Uterus (tissue), 4 donors: ENCODE data around the gene VSTM4. TPM values are rescaled to one million over a fixed set of nuclear protein-coding genes. Genes with fewer than 3 reads are reported as not detected.

ENCODE experiments used
- DNase-seq, 2 donors: peaks; one replicate each; pipeline ENCODE4 v3.0.0-alpha.2; 2019 to 2020
- H3K27ac ChIP-seq, 2 donors: fragments of 200-600 bp; sonication (generic); 1 replicate in 1 of 2; 2 replicates in 1 of 2; pipeline ENCODE4 v1.5.1; 2016 to 2018
- H3K27me3 ChIP-seq, 2 donors: fragments of 200-600 bp; sonication (generic); one replicate each; pipeline ENCODE4 v1.5.1; 2018 to 2019; ENCODE audit warnings: control low read depth in 1 of 2
- H3K36me3 ChIP-seq, 2 donors: fragments of 200-600 bp; sonication (generic); one replicate each; pipeline ENCODE4 v1.5.1; 2019; ENCODE audit warnings: control low read depth in 1 of 2
- H3K4me1 ChIP-seq, 2 donors: fragments of 200-600 bp; sonication (generic); one replicate each; pipeline ENCODE4 v1.5.1; 2018 to 2019; ENCODE audit warnings: control low read depth in 1 of 2
- H3K4me3 ChIP-seq, 2 donors: fragments of 200-600 bp; sonication (generic); 1 replicate in 1 of 2; 2 replicates in 1 of 2; pipeline ENCODE4 v1.5.1; 2018 to 2019; ENCODE audit warnings: mild to moderate bottlenecking in 1 of 2
- H3K9me3 ChIP-seq, 2 donors: fragments of 200-600 bp; sonication (generic); one replicate each; pipeline ENCODE4 v1.5.1; 2019; ENCODE audit warnings: control low read depth in 1 of 2
- POLR2A ChIP-seq, 2 donors: fragments of 450-650 bp; IDR thresholded peaks; one replicate each; pipeline ENCODE4 v1.6.1; 2016; ENCODE audit warnings: antibody characterized with exemption in 2 of 2, mild to moderate bottlenecking in 1 of 2, moderate library complexity in 1 of 2
- intact Hi-C: fragments of 100-400 bp; cut with DNase I; formaldehyde crosslinking; loops from one replicate; pipeline ENCODE4 v1.15.1; 2023; ENCODE audit warnings: low total_unique reads
- total RNA-seq, 4 donors: library from RNA; depleted of rRNA in 3 of 4; stranded (reverse); fragments of >200 nt in 3 of 4; gene quantifications; one replicate each; pipeline versions ENCODE4 v1.1.0 to v1.2.4, GENCODE V29; 2014 to 2023
- TF ChIP-seq, protein P1 (sequence below), 4 experiments: fragments of 200-600 bp in 2 of 4; fragments of 450-650 bp in 2 of 4; sonication (generic) in 2 of 4; IDR thresholded peaks; one replicate each; pipeline ENCODE4 v1.5.1; 2016 to 2019; ENCODE audit warnings: antibody characterized with exemption in 4 of 4, mild to moderate bottlenecking in 2 of 4, moderate library complexity in 1 of 4
- donor health status: DM: yes; HTN: yes; CAD: no.

VSTM4 gene
- total RNA-seq, 4 donors from 2014 or later = 10.3 to 46.6 (median 19.3) TPM

DNA sequence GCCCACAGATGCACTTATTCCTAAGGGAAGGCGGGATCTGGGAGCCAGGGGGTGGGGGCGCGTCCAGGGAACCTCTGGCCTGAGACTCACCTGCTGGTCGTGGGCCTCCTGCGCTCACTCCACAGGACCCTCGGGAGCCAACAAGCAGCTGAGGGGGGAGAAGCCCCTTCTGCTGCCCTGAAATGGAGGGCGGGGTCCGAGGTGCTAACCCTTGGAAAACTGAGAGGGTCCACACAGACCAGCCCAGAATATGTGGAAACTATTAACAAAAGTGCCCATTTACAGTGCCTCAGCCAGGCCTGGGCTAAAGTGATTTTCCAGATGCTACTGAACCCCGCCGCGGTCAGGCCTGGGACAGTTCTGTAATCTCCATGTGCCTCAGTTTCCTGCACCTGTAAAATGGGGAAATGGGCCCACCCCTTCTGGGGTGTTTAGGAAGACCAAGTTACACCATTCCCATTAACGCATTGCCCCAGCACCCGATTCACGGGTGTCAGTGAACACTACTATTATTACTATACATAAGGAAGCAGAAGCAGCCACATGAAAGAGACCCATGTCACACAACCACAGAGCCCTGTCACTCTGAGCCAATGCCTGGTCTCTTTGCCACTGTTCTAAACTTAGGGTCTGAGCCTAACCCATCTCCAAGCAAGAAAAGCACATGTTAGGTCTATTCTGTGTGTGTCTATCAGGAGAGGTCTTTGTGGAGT is 630 bp upstream of the VSTM4 start:
- TF ChIP-seq, protein P1, sequence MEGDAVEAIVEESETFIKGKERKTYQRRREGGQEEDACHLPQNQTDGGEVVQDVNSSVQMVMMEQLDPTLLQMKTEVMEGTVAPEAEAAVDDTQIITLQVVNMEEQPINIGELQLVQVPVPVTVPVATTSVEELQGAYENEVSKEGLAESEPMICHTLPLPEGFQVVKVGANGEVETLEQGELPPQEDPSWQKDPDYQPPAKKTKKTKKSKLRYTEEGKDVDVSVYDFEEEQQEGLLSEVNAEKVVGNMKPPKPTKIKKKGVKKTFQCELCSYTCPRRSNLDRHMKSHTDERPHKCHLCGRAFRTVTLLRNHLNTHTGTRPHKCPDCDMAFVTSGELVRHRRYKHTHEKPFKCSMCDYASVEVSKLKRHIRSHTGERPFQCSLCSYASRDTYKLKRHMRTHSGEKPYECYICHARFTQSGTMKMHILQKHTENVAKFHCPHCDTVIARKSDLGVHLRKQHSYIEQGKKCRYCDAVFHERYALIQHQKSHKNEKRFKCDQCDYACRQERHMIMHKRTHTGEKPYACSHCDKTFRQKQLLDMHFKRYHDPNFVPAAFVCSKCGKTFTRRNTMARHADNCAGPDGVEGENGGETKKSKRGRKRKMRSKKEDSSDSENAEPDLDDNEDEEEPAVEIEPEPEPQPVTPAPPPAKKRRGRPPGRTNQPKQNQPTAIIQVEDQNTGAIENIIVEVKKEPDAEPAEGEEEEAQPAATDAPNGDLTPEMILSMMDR (IDR thresholded peaks at IDR 0.05) = no peak
- TF ChIP-seq POLR2A (IDR thresholded peaks at IDR 0.05) = no peak
- Histone ChIP-seq H3K27ac (peak overlapping the region; percentile 63 to 87), H3K4me1 (no peaks in the 10 kb centered on the region), H3K27me3 (no peaks in the 10 kb centered on the region), H3K4me3 (peak overlapping the region in 1 of 2 donors; percentile 38), H3K36me3 (no peaks in the 10 kb centered on the region), H3K9me3 (no peaks in the 10 kb centered on the region)
- intact Hi-C loops = no loop called here
- DNase-seq = no peak

DNA sequence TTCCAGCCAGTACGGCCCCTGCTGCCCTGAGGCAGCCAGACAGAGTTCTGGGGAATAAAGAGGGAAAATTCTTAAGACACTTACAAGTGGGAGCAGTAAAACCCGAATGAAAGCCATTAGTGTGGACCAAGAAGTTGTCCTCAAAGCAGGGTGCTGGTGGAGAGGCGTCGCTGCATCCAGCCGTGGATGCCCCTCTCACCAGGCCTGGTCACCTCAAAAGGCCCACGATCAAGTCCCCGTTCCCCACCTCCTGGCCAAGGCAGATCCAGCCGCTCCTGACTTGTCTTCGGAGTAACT is 656 bp downstream of the VSTM4 start:
- no peaks in the 10 kb centered on the region for H3K27me3 ChIP-seq
- no peaks in the 10 kb centered on the region for H3K9me3 ChIP-seq
- DNase-seq = no peak
- H3K4me1 ChIP-seq = peaks cover 0 to 3% of the 10 kb centered on the region in 2 donors
- peak overlapping the region; percentile 83 to 87 for H3K27ac ChIP-seq
- H3K36me3 ChIP-seq = no peaks in the 10 kb centered on the region
- intact Hi-C loops = no loop called here
- peak overlapping the region; percentile 48 to 66 for H3K4me3 ChIP-seq
- TF ChIP-seq, protein P1 (IDR thresholded peaks at IDR 0.05) = peak in 1 of 4 experiments; percentile 8
- TF ChIP-seq POLR2A (IDR thresholded peaks at IDR 0.05) = no peak

DNA sequence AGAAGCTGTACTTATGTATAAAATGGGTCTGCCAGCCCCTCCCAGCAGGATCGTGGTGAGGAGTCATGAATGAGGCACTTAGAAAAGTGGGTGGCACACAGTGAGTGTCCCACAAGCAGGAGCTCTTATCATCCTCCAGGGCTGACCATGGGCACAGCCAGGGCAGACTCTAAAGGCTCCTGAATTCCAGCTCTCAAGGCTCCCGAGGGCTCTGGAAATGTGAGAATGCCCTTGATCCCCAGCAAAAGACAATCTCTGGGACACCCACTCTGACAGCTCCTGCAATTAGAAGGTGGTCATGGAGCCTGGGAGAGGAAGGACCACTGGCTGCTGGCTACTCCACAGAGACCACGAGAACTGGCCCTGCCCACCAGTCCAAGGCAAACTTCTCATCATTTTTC is 1.6 kb downstream of the VSTM4 start:
- Histone ChIP-seq H3K4me1 (peaks cover 0 to 6% of the 10 kb centered on the region in 2 donors), H3K4me3 (no peak overlapping the region)

DNA sequence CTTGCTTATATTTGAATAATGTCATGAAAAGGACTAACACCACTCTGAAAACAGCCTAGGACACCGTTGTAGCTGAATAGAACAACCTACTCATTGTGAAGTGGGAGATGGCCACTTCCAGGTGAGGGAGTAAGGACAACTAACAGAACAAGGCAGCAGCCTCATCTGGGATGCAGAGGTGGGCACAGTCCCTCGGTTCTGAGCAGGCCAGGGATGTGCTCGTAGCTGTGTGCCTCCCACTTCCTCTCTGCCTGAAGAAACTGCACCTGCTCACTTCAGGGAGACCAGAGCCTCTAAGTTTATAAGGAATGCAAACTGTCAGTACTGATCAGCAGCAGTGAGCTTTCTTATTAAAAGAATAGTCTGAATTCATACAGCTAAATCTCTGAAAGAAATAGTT is 2.5 kb downstream of the VSTM4 start:
- H3K9me3 ChIP-seq = no peaks in the 10 kb centered on the region
- peaks cover 0 to 6% of the 10 kb centered on the region in 2 donors for H3K4me1 ChIP-seq
- H3K27ac ChIP-seq = no peak overlapping the region
- intact Hi-C loops = no loop called here
- H3K27me3 ChIP-seq = no peaks in the 10 kb centered on the region
- no peaks in the 10 kb centered on the region for H3K36me3 ChIP-seq
- no peak overlapping the region for H3K4me3 ChIP-seq
- no peak for DNase-seq
- no peak for TF ChIP-seq POLR2A (IDR thresholded peaks at IDR 0.05)
- TF ChIP-seq, protein P1 (IDR thresholded peaks at IDR 0.05) = no peak

More for the DNA sequence above, 1.6 kb downstream of the VSTM4 start:
- no peaks in the 10 kb centered on the region for H3K27me3 ChIP-seq
- H3K36me3 ChIP-seq = no peaks in the 10 kb centered on the region
- TF ChIP-seq POLR2A (IDR thresholded peaks at IDR 0.05) = no peak
- TF ChIP-seq, protein P1 (IDR thresholded peaks at IDR 0.05) = no peak
- intact Hi-C loops = no loop called here
- H3K27ac ChIP-seq = peak overlapping the region; percentile 17 to 87
- no peaks in the 10 kb centered on the region for H3K9me3 ChIP-seq
- DNase-seq = no peak

DNA sequence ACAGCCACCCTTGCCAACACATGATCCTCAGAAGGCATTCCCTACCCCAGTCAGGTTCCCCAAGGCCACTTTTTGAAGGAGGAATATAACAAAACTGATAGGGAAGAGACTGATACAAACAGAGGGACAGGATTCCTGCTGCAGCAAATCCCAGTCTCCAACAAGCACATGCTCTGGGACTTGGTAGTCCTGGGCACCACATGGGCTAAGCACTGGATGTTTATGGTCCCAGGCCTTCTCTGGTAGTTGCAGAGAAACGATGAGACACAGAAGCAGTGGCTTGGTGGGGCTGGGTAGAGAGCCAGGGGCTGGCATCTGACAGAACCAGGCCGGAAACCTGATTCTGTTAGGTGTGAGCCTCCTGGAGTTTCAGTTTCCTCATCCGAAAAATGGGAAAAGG is 3.2 kb downstream of the VSTM4 start:
- Histone ChIP-seq H3K36me3 (no peaks in the 10 kb centered on the region), H3K4me1 (peaks cover 0 to 13% of the 10 kb centered on the region in 2 donors), H3K27ac (no peak overlapping the region), H3K27me3 (no peaks in the 10 kb centered on the region), H3K4me3 (no peak overlapping the region), H3K9me3 (no peaks in the 10 kb centered on the region)
- no peak for DNase-seq
- TF ChIP-seq, protein P1 (IDR thresholded peaks at IDR 0.05) = no peak
- no peak for TF ChIP-seq POLR2A (IDR thresholded peaks at IDR 0.05)
- intact Hi-C loops = no loop called here
